Esophagus squamous epithelium (tissue), 4 donors: ENCODE results near the gene DNAJC7.

ENCODE experiments used
- POLR2A ChIP-seq, 4 donors: fragments of 450-650 bp; IDR thresholded peaks; one replicate each; pipeline ENCODE4 v1.6.1; 2017; ENCODE audit warnings: antibody characterized with exemption in 4 of 4, mild to moderate bottlenecking in 4 of 4, moderate library complexity in 3 of 4
- TF ChIP-seq, protein P1 (sequence below), 6 experiments: fragments of 450-650 bp in 4 of 6; fragments of 200-600 bp in 2 of 6; sonication (generic) in 2 of 6; IDR thresholded peaks; one replicate each; pipeline ENCODE4 v1.5.1; 2016 to 2019; ENCODE audit warnings: antibody characterized with exemption in 6 of 6, mild to moderate bottlenecking in 4 of 6, moderate library complexity in 4 of 6

GRCh38 chr17:42016411-42016831 lies 818 bp downstream of the DNAJC7 start:
- TF ChIP-seq, protein P1, sequence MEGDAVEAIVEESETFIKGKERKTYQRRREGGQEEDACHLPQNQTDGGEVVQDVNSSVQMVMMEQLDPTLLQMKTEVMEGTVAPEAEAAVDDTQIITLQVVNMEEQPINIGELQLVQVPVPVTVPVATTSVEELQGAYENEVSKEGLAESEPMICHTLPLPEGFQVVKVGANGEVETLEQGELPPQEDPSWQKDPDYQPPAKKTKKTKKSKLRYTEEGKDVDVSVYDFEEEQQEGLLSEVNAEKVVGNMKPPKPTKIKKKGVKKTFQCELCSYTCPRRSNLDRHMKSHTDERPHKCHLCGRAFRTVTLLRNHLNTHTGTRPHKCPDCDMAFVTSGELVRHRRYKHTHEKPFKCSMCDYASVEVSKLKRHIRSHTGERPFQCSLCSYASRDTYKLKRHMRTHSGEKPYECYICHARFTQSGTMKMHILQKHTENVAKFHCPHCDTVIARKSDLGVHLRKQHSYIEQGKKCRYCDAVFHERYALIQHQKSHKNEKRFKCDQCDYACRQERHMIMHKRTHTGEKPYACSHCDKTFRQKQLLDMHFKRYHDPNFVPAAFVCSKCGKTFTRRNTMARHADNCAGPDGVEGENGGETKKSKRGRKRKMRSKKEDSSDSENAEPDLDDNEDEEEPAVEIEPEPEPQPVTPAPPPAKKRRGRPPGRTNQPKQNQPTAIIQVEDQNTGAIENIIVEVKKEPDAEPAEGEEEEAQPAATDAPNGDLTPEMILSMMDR (IDR thresholded peaks at IDR 0.05), result no peak
- no peak for TF ChIP-seq POLR2A (IDR thresholded peaks at IDR 0.05)
